Retinal pigment epithelial cell (primary cell): ENCODE results near the gene SUSD1.

ENCODE experiments used
- DNase-seq: peaks from one replicate; pipeline ENCODE4 v3.0.0-alpha.2; 2010; ENCODE audit warnings: low read depth
- H3K4me3 ChIP-seq: 2 replicates; pipeline ENCODE4 v1.5.1; 2011; ENCODE audit warnings: mild to moderate bottlenecking, low read length, control low read depth, moderate library complexity
- TF ChIP-seq, protein P1 (sequence below): conservative IDR thresholded peaks from 2 replicates; pipeline ENCODE4 v1.5.1; 2011; ENCODE audit warnings: low read depth, low read length, control low read depth, inconsistent platforms

Gene SUSD1

DNA sequence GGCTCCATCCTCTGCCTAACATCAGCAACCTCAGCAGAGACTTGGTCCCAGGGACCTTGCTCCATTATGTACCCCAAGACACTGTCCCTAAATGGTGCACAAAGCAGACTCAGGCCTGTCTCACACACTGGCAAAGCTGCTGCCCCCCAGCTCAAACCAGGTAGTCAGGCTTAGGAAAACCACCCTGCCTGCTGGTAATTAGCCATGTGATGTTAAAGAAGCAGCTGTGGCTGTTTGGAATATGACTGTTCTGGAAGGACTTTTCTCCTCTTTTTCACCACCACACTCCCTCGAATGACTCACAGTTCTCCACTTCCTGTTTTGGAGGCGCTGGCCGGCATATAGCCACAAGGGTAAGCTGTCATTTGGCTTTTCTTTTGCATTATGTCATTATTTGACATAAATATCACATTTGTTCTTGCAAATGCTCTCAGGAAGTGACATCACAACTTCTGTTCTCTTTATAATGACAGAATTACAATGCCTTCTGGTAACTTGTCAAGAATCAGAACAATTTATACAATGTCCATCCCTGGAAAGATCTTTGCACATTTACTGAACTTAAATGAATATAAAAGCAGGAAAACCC is 113.9 kb downstream of the SUSD1 start:
- DNase-seq: peak; percentile 90
- H3K4me3 ChIP-seq: no peak overlapping the region
- TF ChIP-seq, protein P1, sequence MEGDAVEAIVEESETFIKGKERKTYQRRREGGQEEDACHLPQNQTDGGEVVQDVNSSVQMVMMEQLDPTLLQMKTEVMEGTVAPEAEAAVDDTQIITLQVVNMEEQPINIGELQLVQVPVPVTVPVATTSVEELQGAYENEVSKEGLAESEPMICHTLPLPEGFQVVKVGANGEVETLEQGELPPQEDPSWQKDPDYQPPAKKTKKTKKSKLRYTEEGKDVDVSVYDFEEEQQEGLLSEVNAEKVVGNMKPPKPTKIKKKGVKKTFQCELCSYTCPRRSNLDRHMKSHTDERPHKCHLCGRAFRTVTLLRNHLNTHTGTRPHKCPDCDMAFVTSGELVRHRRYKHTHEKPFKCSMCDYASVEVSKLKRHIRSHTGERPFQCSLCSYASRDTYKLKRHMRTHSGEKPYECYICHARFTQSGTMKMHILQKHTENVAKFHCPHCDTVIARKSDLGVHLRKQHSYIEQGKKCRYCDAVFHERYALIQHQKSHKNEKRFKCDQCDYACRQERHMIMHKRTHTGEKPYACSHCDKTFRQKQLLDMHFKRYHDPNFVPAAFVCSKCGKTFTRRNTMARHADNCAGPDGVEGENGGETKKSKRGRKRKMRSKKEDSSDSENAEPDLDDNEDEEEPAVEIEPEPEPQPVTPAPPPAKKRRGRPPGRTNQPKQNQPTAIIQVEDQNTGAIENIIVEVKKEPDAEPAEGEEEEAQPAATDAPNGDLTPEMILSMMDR: no peak

DNA sequence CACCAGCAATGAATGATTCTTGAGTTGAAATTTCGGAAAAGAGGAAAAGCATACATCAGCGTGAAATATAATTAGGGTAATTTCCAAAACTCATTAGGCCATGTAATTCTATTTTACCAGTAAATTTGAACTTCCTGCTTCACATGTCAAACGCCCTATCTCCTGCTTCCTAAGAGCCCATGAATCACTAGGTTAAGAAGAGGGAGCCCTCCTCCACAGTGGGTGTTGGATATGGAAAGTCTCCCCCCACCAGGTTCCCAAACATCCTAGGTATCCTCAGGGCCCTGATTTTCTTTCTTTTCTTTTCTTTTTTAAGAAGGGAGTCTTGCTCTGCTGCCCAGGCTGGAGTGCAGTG is 115.2 kb downstream of the SUSD1 start:
- no peak for DNase-seq
- TF ChIP-seq, protein P1: no peak
- H3K4me3 ChIP-seq: no peak overlapping the region

DNA sequence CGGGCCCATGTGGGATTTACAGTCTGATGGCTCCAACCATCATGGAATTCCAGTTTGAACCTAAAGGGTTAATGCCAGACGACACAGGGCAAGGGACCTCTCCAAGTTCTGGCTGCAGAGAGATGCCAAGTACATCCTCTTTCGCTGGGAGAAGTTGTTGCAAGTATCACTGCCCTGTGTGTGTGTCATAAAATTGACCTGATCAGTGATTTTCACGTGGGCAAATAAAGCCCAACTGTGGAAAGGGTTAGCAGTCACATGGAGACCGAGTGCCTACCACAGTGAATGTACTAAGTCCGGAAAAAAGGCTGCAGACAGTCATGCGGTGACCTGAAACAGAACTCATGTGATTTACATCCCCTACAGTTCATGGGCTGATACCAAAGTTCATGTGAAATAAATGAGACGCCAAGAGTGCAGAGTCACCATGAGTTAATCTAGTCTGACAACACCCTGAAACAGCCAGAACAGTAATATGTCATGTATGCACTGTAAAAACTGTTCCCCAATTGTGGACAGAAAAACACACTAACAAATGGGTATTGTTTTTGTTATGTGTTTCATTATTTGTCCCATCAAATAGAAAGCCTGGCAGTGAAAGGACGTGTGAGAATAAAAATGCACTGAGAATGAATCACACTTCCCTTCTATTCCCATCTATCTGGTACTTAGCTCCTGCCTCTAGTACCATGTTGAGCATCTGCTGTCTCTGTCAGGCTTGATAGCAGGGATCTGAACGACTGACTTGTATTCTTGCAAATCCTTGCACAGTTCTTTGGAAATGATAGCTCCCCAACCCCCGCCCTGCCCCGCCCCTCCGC is 115.7 kb downstream of the SUSD1 start:
- TF ChIP-seq, protein P1: no peak
- DNase-seq: peak; percentile 96
- H3K4me3 ChIP-seq: no peak overlapping the region

DNA sequence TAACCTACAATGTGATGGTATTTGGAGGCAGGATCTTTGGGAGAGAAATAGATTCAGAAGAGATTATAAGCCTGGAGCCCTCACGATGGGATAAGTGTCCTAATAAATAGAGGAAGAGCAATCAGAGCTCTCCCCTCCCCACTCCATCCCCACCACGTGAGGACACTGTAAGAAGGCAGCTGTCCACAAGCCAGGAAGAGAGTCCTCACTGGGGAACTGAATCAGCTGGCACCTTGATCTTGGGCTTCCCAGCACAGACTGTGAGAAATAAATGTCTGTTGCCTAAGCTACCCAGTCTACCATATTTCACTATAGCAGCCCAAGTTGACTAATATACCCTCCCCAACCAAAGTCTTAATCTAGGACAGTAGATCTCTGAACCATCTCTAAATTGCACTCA is 118.1 kb downstream of the SUSD1 start:
- TF ChIP-seq, protein P1: no peak
- DNase-seq: no peak
- H3K4me3 ChIP-seq: no peak overlapping the region

DNA sequence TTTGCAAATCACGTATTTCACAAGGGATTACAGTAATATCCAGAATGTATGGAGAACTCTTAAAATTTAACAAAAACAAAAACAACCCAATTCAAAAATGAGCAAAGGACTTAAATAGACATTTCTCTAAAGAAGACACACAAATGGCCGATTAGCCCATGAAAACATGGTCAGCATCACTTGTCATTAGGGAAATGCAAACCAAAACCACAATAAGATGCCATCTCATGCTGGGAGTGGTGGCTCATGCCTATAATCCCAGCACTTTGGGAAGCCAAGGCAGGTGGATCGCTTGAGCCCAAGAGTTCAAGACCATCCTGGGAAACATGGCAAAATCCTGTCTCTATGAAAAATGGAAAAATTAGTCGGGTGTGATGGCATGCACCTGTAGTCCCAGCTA is 120.2 kb downstream of the SUSD1 start:
- no peak overlapping the region for H3K4me3 ChIP-seq
- TF ChIP-seq, protein P1: no peak
- no peak for DNase-seq

DNA sequence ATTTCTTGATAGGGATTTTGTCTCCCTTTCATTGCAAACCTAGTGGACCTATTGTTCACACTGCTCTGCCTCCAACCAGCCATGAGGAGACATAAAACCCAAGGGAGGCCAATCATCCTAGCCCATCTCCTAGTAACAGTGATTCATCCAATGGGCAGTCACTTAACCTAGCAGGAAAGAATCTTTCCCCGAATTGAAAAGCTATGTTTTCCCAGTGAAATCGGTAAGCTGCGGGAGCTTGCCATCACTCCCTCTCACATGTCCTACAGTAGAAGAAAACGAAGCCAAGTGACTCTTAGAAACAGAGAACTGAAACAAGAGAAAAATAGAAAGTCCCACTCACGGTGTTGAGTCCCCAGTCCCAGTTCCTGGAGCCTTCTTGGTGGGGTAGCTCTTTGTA is 123.3 kb downstream of the SUSD1 start:
- no peak for DNase-seq
- TF ChIP-seq, protein P1: no peak
- H3K4me3 ChIP-seq: no peak overlapping the region
